Liver (tissue), 9 donors: ENCODE measurements around the gene NMB. TPM values are rescaled to one million over a fixed set of nuclear protein-coding genes. Genes with fewer than 3 reads are reported as not detected.
"Not testable (repeated sequence)": the region's sequence is repeated elsewhere in the genome, so short reads cannot be mapped to it uniquely, and the experiment has no call there.

Experiments
- DNase-seq: peaks from one replicate; pipeline ENCODE4 v3.0.0-alpha.2; 2017; ENCODE audit warnings: low spot score
- H3K27ac ChIP-seq, 2 donors: one replicate each; pipeline ENCODE4 v1.7.0; 2013; ENCODE audit warnings: inconsistent platforms in 2 of 2, low read length in 2 of 2, control low read depth in 1 of 2, low read depth in 1 of 2, mild to moderate bottlenecking in 1 of 2
- H3K27me3 ChIP-seq, 4 donors: one replicate each; pipeline versions ENCODE4 v1.6.1 to v1.7.0; 2013; ENCODE audit warnings: low read length in 3 of 4, inconsistent platforms in 1 of 4, mild to moderate bottlenecking in 1 of 4, moderate library complexity in 1 of 4; ENCODE audit not compliant: control insufficient read depth in 4 of 4, insufficient read depth in 4 of 4
- H3K36me3 ChIP-seq, 4 donors: one replicate each; pipeline versions ENCODE4 v1.6.1 to v1.7.0; 2013; ENCODE audit warnings: low read length in 3 of 4, mild to moderate bottlenecking in 3 of 4, low read depth in 1 of 4, moderate library complexity in 1 of 4; ENCODE audit not compliant: control insufficient read depth in 4 of 4, insufficient read depth in 3 of 4
- H3K4me1 ChIP-seq, 4 donors: one replicate each; pipeline versions ENCODE4 v1.6.1 to v1.7.0; 2013; ENCODE audit warnings: low read length in 3 of 4, mild to moderate bottlenecking in 3 of 4, moderate library complexity in 1 of 4; ENCODE audit not compliant: control insufficient read depth in 4 of 4, insufficient read depth in 4 of 4
- H3K4me3 ChIP-seq, 3 donors: one replicate each; pipeline versions ENCODE4 v1.6.1 to v1.7.0; 2013; ENCODE audit warnings: low read length in 3 of 3, control low read depth in 1 of 3, low read depth in 1 of 3, mild to moderate bottlenecking in 1 of 3
- H3K9ac ChIP-seq, 2 donors: one replicate each; pipeline ENCODE4 v1.7.0; 2013; ENCODE audit warnings: low read length in 2 of 2, mild to moderate bottlenecking in 2 of 2, moderate library complexity in 2 of 2, control low read depth in 1 of 2, low read depth in 1 of 2
- H3K9me3 ChIP-seq, 4 donors: one replicate each; pipeline versions ENCODE4 v1.6.1 to v1.7.0; 2013; ENCODE audit warnings: low read length in 3 of 4; ENCODE audit not compliant: control insufficient read depth in 4 of 4
- EGR1 ChIP-seq, 2 donors: IDR thresholded peaks; 2 replicates each; pipeline ENCODE4 v1.6.1; 2016 to 2018; ENCODE audit warnings: antibody characterized with exemption in 2 of 2, low read depth in 2 of 2
- FOXA1 ChIP-seq: IDR thresholded peaks from 2 replicates; pipeline ENCODE4 v1.6.1; 2016; ENCODE audit warnings: antibody characterized with exemption
- FOXA2 ChIP-seq: IDR thresholded peaks from 2 replicates; pipeline ENCODE4 v1.6.1; 2016; ENCODE audit warnings: antibody characterized with exemption
- GABPA ChIP-seq, 2 donors: IDR thresholded peaks in 1 of 2; conservative IDR thresholded peaks in 1 of 2; 2 replicates each; pipeline ENCODE4 v1.6.1; 2016; ENCODE audit warnings: antibody characterized with exemption in 2 of 2, mild to moderate bottlenecking in 1 of 2, moderate library complexity in 1 of 2
- HNF4G ChIP-seq: IDR thresholded peaks from 2 replicates; pipeline ENCODE4 v1.6.1; 2016; ENCODE audit warnings: antibody characterized with exemption
- JUND ChIP-seq, 2 donors: IDR thresholded peaks; 2 replicates each; pipeline ENCODE4 v1.6.1; 2016; ENCODE audit warnings: antibody characterized with exemption in 2 of 2
- NR2F2 ChIP-seq: IDR thresholded peaks from 2 replicates; pipeline ENCODE4 v1.6.1; 2016; ENCODE audit warnings: antibody characterized with exemption
- RAD21 ChIP-seq, 2 donors: IDR thresholded peaks; 2 replicates each; pipeline ENCODE4 v1.6.1; 2016; ENCODE audit warnings: antibody characterized with exemption in 2 of 2, mild to moderate bottlenecking in 2 of 2
- RXRA ChIP-seq, 2 donors: IDR thresholded peaks; 2 replicates each; pipeline ENCODE4 v1.6.1; 2017 to 2018; ENCODE audit warnings: antibody characterized with exemption in 2 of 2, mild to moderate bottlenecking in 1 of 2
- SP1 ChIP-seq: IDR thresholded peaks from 2 replicates; pipeline ENCODE4 v1.6.1; 2018; ENCODE audit warnings: antibody characterized with exemption, mild to moderate bottlenecking
- TAF1 ChIP-seq: conservative IDR thresholded peaks from 2 replicates; pipeline ENCODE4 v1.6.1; 2016; ENCODE audit warnings: antibody characterized with exemption, mild to moderate bottlenecking
- YY1 ChIP-seq: IDR thresholded peaks from 2 replicates; pipeline ENCODE4 v1.6.1; 2016; ENCODE audit warnings: antibody characterized with exemption, mild to moderate bottlenecking
- WGBS: extraction: QIAGEN DNeasy Blood & Tissue Kit; methylation state at CpG from one replicate; pipeline ENCODE4 v1.1.7; 2013; 5-methylcytosine and 5-hydroxymethylcytosine counted together
- polyA plus RNA-seq, 2 donors: library from polyadenylated mRNA; stranded (reverse) in 1 of 2; unstranded in 1 of 2; fragments of 200-250 nt in 1 of 2; fragments of >200 nt in 1 of 2; fragmentation: Nextera tagmentation in 1 of 2; extraction: Ambion mirVana in 1 of 2; gene quantifications; one replicate each; pipeline versions ENCODE4 v1.2.1 to v1.2.3, GENCODE V29; 2013 to 2015
- total RNA-seq, 2 donors: library from RNA; depleted of rRNA; stranded (reverse); fragments of >200 nt; gene quantifications; one replicate each; pipeline ENCODE4 v1.2.3, GENCODE V29; 2014
- TF ChIP-seq, protein P1 (sequence below): fragments of 150-350 bp; IDR thresholded peaks from 2 replicates; pipeline ENCODE4 v1.5.1; 2017; ENCODE audit warnings: improper control_type of control experiment, low read depth, low read length; ENCODE audit not compliant: missing input control
- TF ChIP-seq, protein P2 (sequence below): IDR thresholded peaks from 2 replicates; pipeline ENCODE4 v1.6.1; 2016; ENCODE audit warnings: antibody characterized with exemption
- donor health status: healthy.
- donor health status: healthy.
- donor health status: healthy.
- donor health status: healthy.
- donor health status: healthy.

Gene NMB
- total and polyA plus RNA-seq, 4 donors = 0.59 to 1.8 (median 1.1) TPM

DNA sequence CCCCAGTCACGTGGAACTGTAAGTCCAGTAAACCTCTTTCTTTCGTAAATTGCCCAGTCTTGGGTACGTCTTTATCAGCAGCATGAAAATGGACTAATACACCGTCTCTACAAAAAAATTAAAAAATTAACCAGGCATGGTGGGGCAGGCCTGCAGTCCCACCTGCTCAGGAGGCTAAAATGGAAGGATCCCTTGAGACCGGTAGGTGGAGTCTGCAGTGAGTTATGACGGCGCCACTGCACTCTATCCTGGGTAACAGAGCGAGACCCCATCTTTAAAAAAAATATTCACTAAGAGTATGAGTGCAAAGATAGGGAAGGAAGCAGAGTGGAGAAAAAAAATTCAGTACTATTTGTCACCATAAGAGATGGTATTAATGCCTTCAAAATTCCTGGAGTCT is 32.3 kb upstream of the NMB start:
- no peak overlapping the region for H3K27ac ChIP-seq
- no peak overlapping the region for H3K9ac ChIP-seq
- no peak overlapping the region for H3K4me3 ChIP-seq
- no peak for DNase-seq
- peaks cover 2 to 11% (median 8%) of the 10 kb centered on the region in 4 donors for H3K36me3 ChIP-seq
- WGBS = 96% methylated on average over 8 of the region's 8 CpGs
- H3K27me3 ChIP-seq = no peaks in the 10 kb centered on the region
- H3K9me3 ChIP-seq = no peaks in the 10 kb centered on the region
- H3K4me1 ChIP-seq = no peaks in the 10 kb centered on the region
- TF ChIP-seq JUND (IDR thresholded peaks at IDR 0.05) (no peak), FOXA2 (no peak)

DNA sequence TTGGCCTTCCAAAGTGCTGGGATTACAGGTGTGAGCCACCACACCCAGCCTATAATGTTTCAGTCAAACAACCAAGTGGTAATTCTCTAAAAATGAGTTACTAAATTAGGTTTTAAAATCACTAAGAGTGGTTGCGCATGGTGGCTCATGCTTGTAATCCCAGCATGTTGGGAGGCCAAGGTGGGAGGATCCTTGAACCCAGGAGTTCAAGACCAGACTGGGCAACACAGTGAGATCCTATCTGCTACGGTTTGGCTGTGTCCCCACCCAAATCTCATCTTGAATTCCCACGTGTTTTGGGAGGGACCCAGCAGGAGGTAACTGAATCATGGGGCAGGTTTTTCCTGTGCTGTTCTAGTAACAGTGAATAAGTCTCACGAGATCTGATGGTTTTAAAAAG is 31.9 kb upstream of the NMB start:
- H3K9me3 ChIP-seq = no peaks in the 10 kb centered on the region
- no peak overlapping the region for H3K9ac ChIP-seq
- DNase-seq = no peak
- H3K27ac ChIP-seq = no peak overlapping the region
- H3K36me3 ChIP-seq = peaks cover 2 to 11% (median 8%) of the 10 kb centered on the region in 4 donors
- H3K27me3 ChIP-seq = no peaks in the 10 kb centered on the region
- 95% methylated on average over 4 of the region's 4 CpGs for WGBS
- no peak overlapping the region for H3K4me3 ChIP-seq
- H3K4me1 ChIP-seq = no peaks in the 10 kb centered on the region
- no peak for TF ChIP-seq YY1
- TF ChIP-seq, protein P1, sequence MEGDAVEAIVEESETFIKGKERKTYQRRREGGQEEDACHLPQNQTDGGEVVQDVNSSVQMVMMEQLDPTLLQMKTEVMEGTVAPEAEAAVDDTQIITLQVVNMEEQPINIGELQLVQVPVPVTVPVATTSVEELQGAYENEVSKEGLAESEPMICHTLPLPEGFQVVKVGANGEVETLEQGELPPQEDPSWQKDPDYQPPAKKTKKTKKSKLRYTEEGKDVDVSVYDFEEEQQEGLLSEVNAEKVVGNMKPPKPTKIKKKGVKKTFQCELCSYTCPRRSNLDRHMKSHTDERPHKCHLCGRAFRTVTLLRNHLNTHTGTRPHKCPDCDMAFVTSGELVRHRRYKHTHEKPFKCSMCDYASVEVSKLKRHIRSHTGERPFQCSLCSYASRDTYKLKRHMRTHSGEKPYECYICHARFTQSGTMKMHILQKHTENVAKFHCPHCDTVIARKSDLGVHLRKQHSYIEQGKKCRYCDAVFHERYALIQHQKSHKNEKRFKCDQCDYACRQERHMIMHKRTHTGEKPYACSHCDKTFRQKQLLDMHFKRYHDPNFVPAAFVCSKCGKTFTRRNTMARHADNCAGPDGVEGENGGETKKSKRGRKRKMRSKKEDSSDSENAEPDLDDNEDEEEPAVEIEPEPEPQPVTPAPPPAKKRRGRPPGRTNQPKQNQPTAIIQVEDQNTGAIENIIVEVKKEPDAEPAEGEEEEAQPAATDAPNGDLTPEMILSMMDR = no peak
- TF ChIP-seq NR2F2 = no peak
- TF ChIP-seq TAF1 = no peak
- TF ChIP-seq EGR1 (IDR thresholded peaks at IDR 0.05; ENCODE audit: low read depth in 2 of 2) = no peak
- TF ChIP-seq FOXA2 = no peak
- TF ChIP-seq GABPA (IDR thresholded peaks at IDR 0.05 in 1 of 2, conservative IDR thresholded peaks at IDR 0.05 in 1 of 2) = no peak
- TF ChIP-seq RAD21 (IDR thresholded peaks at IDR 0.05) = no peak
- no peak for TF ChIP-seq SP1
- no peak for TF ChIP-seq FOXA1
- TF ChIP-seq, protein P2, sequence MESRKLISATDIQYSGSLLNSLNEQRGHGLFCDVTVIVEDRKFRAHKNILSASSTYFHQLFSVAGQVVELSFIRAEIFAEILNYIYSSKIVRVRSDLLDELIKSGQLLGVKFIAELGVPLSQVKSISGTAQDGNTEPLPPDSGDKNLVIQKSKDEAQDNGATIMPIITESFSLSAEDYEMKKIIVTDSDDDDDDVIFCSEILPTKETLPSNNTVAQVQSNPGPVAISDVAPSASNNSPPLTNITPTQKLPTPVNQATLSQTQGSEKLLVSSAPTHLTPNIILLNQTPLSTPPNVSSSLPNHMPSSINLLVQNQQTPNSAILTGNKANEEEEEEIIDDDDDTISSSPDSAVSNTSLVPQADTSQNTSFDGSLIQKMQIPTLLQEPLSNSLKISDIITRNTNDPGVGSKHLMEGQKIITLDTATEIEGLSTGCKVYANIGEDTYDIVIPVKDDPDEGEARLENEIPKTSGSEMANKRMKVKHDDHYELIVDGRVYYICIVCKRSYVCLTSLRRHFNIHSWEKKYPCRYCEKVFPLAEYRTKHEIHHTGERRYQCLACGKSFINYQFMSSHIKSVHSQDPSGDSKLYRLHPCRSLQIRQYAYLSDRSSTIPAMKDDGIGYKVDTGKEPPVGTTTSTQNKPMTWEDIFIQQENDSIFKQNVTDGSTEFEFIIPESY = no peak
- no peak for TF ChIP-seq HNF4G
- TF ChIP-seq RXRA (IDR thresholded peaks at IDR 0.05) = no peak

DNA sequence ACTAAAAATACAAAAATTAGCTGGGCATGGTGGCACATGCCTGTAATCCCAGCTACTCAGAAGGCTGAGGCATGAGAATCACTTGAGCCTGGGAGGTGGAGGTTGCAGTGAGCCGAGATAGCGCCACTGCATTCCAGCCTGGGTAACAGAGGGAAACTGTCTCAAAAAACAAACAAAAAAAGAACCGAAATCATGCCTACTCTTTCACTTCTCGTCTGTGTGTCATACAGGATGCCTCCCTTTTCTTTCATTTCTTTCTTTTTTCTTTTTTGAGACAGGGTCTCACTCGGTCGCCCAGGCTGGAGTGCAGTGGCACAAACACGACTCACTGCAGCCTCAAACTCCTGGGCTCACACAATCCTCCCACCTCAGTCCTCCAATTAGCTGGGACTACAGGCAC is 28.4 kb upstream of the NMB start:
- H3K4me3 ChIP-seq, DNase-seq, H3K27ac ChIP-seq, H3K4me1 ChIP-seq, H3K27me3 ChIP-seq, H3K9ac ChIP-seq, H3K9me3 ChIP-seq: not testable (repeated sequence)
- WGBS = 89% methylated on average over 7 of the region's 7 CpGs
- H3K36me3 ChIP-seq = peaks cover 2 to 13% (median 8%) of the 10 kb centered on the region in 4 donors
